HG03378 (cell line): ENCODE data around the gene MYO18B.
"Not testable (repeated sequence)": the region's sequence is repeated elsewhere in the genome, so short reads cannot be mapped to it uniquely, and the experiment has no call there.

Source experiments
- ATAC-seq: cut with Tn5 transposase; IDR thresholded peaks from one replicate; pipeline ENCODE4 v1.9.1; 2021; ENCODE audit warnings: mild to moderate bottlenecking, moderate library complexity; ENCODE audit not compliant: unreplicated experiment

The MYO18B gene, protein sequence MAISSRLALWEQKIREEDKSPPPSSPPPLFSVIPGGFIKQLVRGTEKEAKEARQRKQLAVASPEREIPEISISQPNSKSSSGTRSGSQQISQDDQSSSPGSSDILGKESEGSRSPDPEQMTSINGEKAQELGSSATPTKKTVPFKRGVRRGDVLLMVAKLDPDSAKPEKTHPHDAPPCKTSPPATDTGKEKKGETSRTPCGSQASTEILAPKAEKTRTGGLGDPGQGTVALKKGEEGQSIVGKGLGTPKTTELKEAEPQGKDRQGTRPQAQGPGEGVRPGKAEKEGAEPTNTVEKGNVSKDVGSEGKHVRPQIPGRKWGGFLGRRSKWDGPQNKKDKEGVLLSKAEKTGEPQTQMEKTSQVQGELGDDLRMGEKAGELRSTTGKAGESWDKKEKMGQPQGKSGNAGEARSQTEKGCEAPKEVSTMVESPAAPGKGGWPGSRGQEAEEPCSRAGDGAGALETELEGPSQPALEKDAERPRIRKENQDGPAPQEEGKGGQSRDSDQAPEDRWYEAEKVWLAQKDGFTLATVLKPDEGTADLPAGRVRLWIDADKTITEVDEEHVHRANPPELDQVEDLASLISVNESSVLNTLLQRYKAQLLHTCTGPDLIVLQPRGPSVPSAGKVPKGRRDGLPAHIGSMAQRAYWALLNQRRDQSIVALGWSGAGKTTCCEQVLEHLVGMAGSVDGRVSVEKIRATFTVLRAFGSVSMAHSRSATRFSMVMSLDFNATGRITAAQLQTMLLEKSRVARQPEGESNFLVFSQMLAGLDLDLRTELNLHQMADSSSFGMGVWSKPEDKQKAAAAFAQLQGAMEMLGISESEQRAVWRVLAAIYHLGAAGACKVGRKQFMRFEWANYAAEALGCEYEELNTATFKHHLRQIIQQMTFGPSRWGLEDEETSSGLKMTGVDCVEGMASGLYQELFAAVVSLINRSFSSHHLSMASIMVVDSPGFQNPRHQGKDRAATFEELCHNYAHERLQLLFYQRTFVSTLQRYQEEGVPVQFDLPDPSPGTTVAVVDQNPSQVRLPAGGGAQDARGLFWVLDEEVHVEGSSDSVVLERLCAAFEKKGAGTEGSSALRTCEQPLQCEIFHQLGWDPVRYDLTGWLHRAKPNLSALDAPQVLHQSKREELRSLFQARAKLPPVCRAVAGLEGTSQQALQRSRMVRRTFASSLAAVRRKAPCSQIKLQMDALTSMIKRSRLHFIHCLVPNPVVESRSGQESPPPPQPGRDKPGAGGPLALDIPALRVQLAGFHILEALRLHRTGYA (N-terminal part only)

GRCh38 chr22:25741692-25742626, at the start of gene MYO18B:
Gene MYO18B (plus strand): TSS chr22:25742188. CDS start chr22:25761093, 18,905 bp downstream.
- ATAC-seq = no peak

GRCh38 chr22:25692397-25693267, 49.4 kb upstream of the MYO18B start:
- ATAC-seq = no peak

DNA sequence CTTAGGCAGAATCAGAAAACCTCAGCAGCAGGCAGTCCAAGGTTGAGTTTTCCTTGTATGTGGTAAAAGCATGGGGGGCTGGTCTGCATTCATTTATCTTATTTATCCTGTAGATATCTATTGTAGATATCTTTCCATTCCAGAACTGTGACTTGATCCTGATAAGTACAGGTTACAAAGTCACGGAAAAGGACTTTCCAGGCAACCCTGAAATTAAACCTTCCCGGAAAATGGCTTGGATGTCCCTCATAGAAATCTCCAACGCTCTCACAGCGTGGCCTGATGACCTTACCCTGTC, 48.8 kb upstream of the MYO18B start:
- ATAC-seq = no peak

GRCh38 chr22:25694196-25694907, 47.6 kb upstream of the MYO18B start:
- ATAC-seq = no peak

DNA sequence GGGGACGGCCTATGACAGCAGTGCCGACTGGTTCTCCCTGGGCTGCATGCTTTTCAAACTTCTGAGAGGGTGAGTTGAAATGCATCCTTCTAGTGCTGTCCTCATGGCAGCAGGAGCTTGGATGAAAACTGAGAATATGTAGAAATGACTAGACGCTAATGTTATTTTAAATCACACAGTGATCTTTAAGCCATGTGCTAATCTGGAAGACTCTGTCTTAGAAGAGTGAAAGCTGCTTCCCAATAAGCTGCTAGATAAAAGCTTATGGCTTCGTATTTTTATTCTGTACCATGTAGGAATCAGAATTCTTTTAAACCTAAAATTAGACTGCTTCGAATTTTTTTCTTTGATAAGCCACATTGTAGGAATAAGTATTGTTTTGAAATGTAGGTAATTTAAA, 46.8 kb upstream of the MYO18B start:
- ATAC-seq = no peak

- no peak for ATAC-seq
Measured at GRCh38 chr22:25696763-25697162, 45.2 kb upstream of the MYO18B start.

GRCh38 chr22:25697181-25697664, 44.8 kb upstream of the MYO18B start:
- ATAC-seq = no peak

- no peak for ATAC-seq
Measured at GRCh38 chr22:25697978-25698377, 44.0 kb upstream of the MYO18B start.

DNA sequence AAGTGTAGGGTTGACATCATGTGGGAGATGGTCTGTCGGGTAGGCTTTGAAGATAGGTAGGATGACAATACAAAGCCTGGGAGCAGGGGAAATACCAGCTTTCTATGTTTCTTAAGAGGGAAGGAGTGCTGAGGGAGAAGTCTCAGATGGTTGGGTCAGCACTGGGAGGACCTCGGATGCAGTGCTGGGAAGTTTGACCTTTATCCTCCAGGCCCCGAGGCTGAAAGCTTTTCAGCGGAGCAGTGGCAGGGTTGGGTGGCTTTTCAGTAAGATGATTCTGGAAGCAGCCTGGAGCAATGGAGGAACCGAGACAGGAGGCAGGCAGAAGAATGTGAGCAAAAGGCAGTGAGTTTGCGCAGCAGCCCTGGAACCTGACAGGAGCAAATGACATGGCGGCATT, 43.5 kb upstream of the MYO18B start:
- no peak for ATAC-seq

GRCh38 chr22:25698978-25699377, 43.0 kb upstream of the MYO18B start:
- ATAC-seq = no peak

GRCh38 chr22:25701056-25701780, 40.8 kb upstream of the MYO18B start:
- ATAC-seq = no peak

GRCh38 chr22:25702040-25702439, 39.9 kb upstream of the MYO18B start:
- no peak for ATAC-seq

DNA sequence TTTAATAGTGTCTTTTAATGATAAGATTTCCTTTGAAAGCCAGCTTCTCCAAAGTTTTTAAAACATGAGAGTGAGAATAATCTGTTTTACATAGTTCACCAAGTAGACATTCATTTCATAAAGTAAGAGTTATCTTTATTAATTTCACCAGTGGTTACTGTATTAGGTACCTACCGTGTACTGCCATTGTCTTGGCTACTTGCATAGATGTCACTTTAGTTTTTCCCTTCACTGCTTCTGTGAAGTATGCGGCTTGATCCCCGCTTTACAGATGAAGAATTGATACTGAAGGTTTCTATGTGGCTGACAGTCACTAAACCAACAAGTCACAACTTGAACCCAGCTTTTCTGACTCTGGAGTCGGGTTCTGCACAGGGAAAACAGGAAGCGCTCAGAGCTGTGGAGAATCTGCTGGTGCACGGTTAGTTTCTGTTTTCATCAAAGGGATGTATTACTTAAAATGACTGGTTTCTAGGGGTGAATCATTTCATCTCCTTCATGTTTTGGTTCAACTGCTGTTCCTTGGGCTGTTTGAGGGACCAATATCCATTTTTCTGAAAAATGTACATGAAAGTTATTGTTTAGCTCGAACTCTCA, 39.3 kb upstream of the MYO18B start:
- ATAC-seq = no peak

DNA sequence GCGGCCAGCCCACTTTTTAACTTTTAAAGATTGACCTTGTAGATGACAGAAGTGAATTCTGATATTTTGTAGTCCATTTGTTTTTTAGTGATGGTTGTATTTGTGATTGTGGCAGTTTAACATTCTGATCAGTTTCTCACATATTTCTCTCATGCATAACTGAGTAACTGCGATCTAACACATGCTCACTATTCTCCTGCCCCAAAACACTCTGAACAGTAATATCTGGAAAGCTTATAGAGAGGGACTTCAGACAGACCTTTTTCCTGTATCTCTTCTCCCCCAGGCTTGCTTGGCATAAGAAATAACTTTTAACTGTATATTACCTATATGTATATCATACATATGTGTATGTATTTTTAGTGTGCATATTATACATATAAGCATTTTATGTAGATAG, 37.3 kb upstream of the MYO18B start:
- ATAC-seq = no peak

GRCh38 chr22:25706197-25706596, 35.8 kb upstream of the MYO18B start:
- ATAC-seq = no peak

DNA sequence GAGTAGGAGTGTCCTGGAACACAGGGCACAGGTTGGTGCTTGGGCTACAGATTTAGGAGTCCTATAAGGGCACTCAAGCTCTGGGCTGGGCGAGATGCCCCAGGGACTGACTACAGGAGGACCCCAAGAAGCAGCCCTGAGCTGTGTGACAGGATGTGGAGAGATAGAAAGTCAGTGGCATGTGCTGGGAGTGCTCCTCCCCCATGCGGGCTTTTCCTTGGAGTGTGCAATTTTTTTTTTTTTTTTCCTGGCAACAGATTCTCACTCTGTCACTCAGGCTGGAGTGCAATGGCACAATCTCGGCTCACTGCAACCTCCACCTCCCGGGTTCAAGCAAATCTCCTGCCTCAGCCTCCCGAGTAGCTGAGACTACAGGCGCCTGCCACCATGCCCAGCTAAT, 33.6 kb upstream of the MYO18B start:
- ATAC-seq = not testable (repeated sequence)

DNA sequence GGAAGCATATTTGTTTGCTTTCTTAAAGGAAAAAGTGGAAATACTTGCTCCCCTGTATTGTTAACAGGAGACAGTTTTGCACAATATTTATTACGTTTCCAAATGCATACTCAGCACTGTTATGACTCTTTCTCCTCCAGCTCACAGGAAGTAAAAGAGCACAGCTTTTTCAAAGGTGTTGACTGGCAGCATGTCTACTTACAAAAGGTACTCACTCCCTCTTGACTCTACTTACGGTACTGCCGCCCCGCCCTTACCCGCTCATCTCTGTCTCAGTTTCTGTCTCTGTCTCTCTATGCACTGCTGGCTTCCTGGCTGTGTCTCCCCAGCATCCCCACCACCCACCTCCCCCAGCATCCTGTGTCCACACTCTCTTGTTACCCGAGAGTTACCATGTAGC, 32.2 kb upstream of the MYO18B start:
- no peak for ATAC-seq
